K562 (cell line): Measurements from ENCODE around the gene SPIB. TPM values are rescaled to one million over a fixed set of nuclear protein-coding genes. Genes with fewer than 3 reads are reported as not detected.

Experiments
- ATAC-seq: fragments of 200-7000 bp; cut with Tn5 transposase; 3 replicates; pipeline ENCODE4 v1.9.1; 2020; ENCODE audit warnings: moderate library complexity
- BruUV-seq: library from RNA; stranded (reverse); fragments of 400-500 nt; replicated peaks from 2 replicates; lab custom pipeline; 2021; lab: Mats Ljungman, UMichigan
- CTCF ChIA-PET: fragments of 300-600 bp; formaldehyde crosslinking; extraction: SDS; loops from one replicate; lab custom pipeline; 2021; ENCODE audit warnings: low intra/inter-chr PET ratio; lab: Yijun Ruan, JAX
- POLR2A ChIA-PET: fragments of 300-600, 350-650 bp; sonication (Branson Sonifier 250); formaldehyde crosslinking; extraction: SDS; loops from one replicate; lab custom pipeline; 2021; ENCODE audit warnings: antibody characterized with exemption, inconsistent platforms; lab: Yijun Ruan, JAX
- DNase-seq, 4 experiments: peaks; one replicate each; pipeline versions ENCODE4 v3.0.0 to v3.0.0-alpha.2; 2011 to 2018; ENCODE audit warnings: low spot score in 3 of 4, mixed read lengths in 3 of 4; ENCODE audit errors: extremely low read depth in 1 of 4
- FAIRE-seq: peaks from 2 replicates; lab custom pipeline; 2011; peaks lifted over from hg19 to GRCh38; lab: Jason Lieb, UNC
- H2AFZ ChIP-seq: 2 replicates; pipeline ENCODE4 v1.6.0; 2011; ENCODE audit warnings: low read depth, low read length, control low read depth, inconsistent platforms
- H3K27ac ChIP-seq: fragments of 200-600 bp; 3 replicates; pipeline ENCODE4 v1.8.0; 2011; ENCODE audit warnings: low read depth, mild to moderate bottlenecking, control low read depth, inconsistent platforms, low read length, moderate library complexity, mixed read lengths; ENCODE audit errors: extremely low read depth
- H3K27me3 ChIP-seq, 2 experiments: fragments of 300-600 bp in 1 of 2; 2 replicates in 1 of 2; 3 replicates in 1 of 2; pipeline versions ENCODE4 v1.6.0 to v1.8.0; 2011; ENCODE audit warnings: inconsistent platforms in 2 of 2, low read length in 2 of 2, mild to moderate bottlenecking in 1 of 2, mixed read lengths in 1 of 2, moderate library complexity in 1 of 2; ENCODE audit not compliant: control insufficient read depth in 2 of 2, insufficient read depth in 2 of 2
- H3K36me3 ChIP-seq: fragments of 300-600 bp; 3 replicates; pipeline ENCODE4 v1.8.0; 2011; ENCODE audit warnings: mild to moderate bottlenecking, low read length, inconsistent platforms; ENCODE audit not compliant: control insufficient read depth, insufficient read depth
- H3K4me1 ChIP-seq, 2 experiments: fragments of 200-600 bp in 1 of 2; replicated peaks in 1 of 2; 2 replicates in 1 of 2; 3 replicates in 1 of 2; pipeline versions ENCODE4 v1.5.1 to v1.8.0; 2011; ENCODE audit warnings: inconsistent platforms in 2 of 2, low read length in 2 of 2, mild to moderate bottlenecking in 1 of 2, mixed read lengths in 1 of 2, moderate library complexity in 1 of 2; ENCODE audit not compliant: control insufficient read depth in 2 of 2, insufficient read depth in 2 of 2
- H3K4me2 ChIP-seq: 2 replicates; pipeline ENCODE4 v1.6.1; 2011; ENCODE audit warnings: low read length, control low read depth, inconsistent platforms, mixed read lengths; ENCODE audit not compliant: insufficient read depth
- H3K4me3 ChIP-seq: fragments of 200-600 bp; sonication (generic), shearing (Covaris generic); 2 replicates; pipeline ENCODE4 v1.5.1; 2016; ENCODE audit warnings: control low read depth, inconsistent platforms
- H3K79me2 ChIP-seq: fragments of 200-600 bp; 3 replicates; pipeline ENCODE4 v1.8.0; 2011; ENCODE audit warnings: low read length, inconsistent platforms; ENCODE audit not compliant: control insufficient read depth, insufficient read depth
- H3K9ac ChIP-seq, 2 experiments: 2 replicates each; pipeline versions ENCODE4 v1.6.0 to v1.6.1; 2011; ENCODE audit warnings: low read depth in 2 of 2, low read length in 2 of 2, control low read depth in 1 of 2, inconsistent platforms in 1 of 2, mild to moderate bottlenecking in 1 of 2, mixed read lengths in 1 of 2; ENCODE audit not compliant: insufficient read depth in 1 of 2
- H3K9me1 ChIP-seq: one replicate; pipeline ENCODE4 v1.6.0; 2011; ENCODE audit warnings: inconsistent platforms, mild to moderate bottlenecking, low read length, moderate library complexity; ENCODE audit not compliant: control insufficient read depth, insufficient read depth
- H3K9me3 ChIP-seq: replicated peaks from 2 replicates; pipeline ENCODE4 v1.5.1; 2011; ENCODE audit warnings: low read depth, low read length, inconsistent platforms; ENCODE audit not compliant: control insufficient read depth, insufficient read depth
- H4K20me1 ChIP-seq: replicated peaks from 2 replicates; pipeline ENCODE4 v1.6.1; 2011; ENCODE audit warnings: low read length, inconsistent platforms, mixed read lengths; ENCODE audit not compliant: control insufficient read depth, insufficient read depth
- GATA2 ChIP-seq: sonication (generic); formaldehyde crosslinking; IDR thresholded peaks from 2 replicates; pipeline ENCODE4 v1.4.0; 2020; ENCODE audit warnings: mild to moderate bottlenecking, missing genetic modification reagents
- HES1 ChIP-seq: fragments of 450-650 bp; IDR thresholded peaks from 2 replicates; pipeline ENCODE4 v1.6.1; 2016; ENCODE audit warnings: low read depth, mild to moderate bottlenecking, moderate library complexity
- KDM4B ChIP-seq, 2 experiments: fragments of 450-650 bp in 1 of 2; sonication (generic) in 1 of 2; IDR thresholded peaks; 2 replicates each; pipeline ENCODE4 v1.6.1; 2016 to 2017; ENCODE audit warnings: borderline replicate concordance in 2 of 2, antibody characterized with exemption in 1 of 2, low read depth in 1 of 2, mild to moderate bottlenecking in 1 of 2
- RFX1 ChIP-seq: fragments of 450-650 bp; IDR thresholded peaks from 2 replicates; pipeline ENCODE4 v1.6.1; 2016; ENCODE audit warnings: mild to moderate bottlenecking, moderate library complexity
- ZNF324 ChIP-seq: fragments of 250-450 bp; sonication (Bioruptor Pico); IDR thresholded peaks from 2 replicates; pipeline ENCODE4 v1.4.0; 2020; ENCODE audit warnings: mild to moderate bottlenecking
- WGBS: fragments of 100-300 bp; shearing (Covaris generic); methylation state at CpG from one replicate; pipeline ENCODE4 v1.1.6; 2016; ENCODE audit warnings: low coverage, mixed read lengths; ENCODE audit not compliant: insufficient coverage; ENCODE audit errors: missing lambda C conversion rate; 5-methylcytosine and 5-hydroxymethylcytosine counted together
- in situ Hi-C: fragments of 300-500 bp; cut with MboI; formaldehyde crosslinking; loops from 4 replicates; pipeline ENCODE4 v1.15.0; 2018; ENCODE audit warnings: inconsistent platforms, mixed read lengths
- intact Hi-C: fragments of 100-400 bp; cut with micrococcal nuclease; formaldehyde crosslinking; loops from 2 replicates; pipeline ENCODE4 v1.14.2; 2022
- polyA plus RNA-seq, 8 experiments: library from polyadenylated mRNA; depleted of rRNA in 4 of 8; stranded (reverse) in 5 of 8; unstranded in 3 of 8; fragments of >200 nt; fragmentation: Nextera tagmentation in 2 of 8; fragmentation: Illumina TruSeq in 1 of 8; extraction: Ambion mirVana in 2 of 8; extraction: Trizol in 1 of 8; gene quantifications; 2 replicates each; pipeline versions ENCODE4 v1.2.1 to v1.2.3, GENCODE V29; 2011 to 2014; ENCODE audit warnings: inconsistent platforms in 1 of 8, missing spikeins in 1 of 8
- total RNA-seq, 7 experiments: library from RNA; depleted of rRNA in 6 of 7; stranded (reverse); fragments of >200 nt in 6 of 7; fragmentation: Illumina TruSeq in 2 of 7; extraction: Trizol in 2 of 7; gene quantifications; 2 replicates each; pipeline versions ENCODE4 v1.2.1 to v1.2.3, GENCODE V29; 2011 to 2021; ENCODE audit warnings: low replicate concordance in 1 of 7
- TF ChIP-seq, protein P1 (sequence below), 2 experiments: fragments of 450-650 bp; formaldehyde crosslinking in 1 of 2; IDR thresholded peaks; 2 replicates each; pipeline versions ENCODE4 v1.4.0 to v1.6.1; 2014 to 2020; ENCODE audit warnings: mild to moderate bottlenecking in 2 of 2, borderline replicate concordance in 1 of 2, low read depth in 1 of 2
- TF ChIP-seq, protein P2 (sequence below): fragments of 250-450 bp; sonication (Bioruptor Pico); IDR thresholded peaks from 2 replicates; pipeline ENCODE4 v1.5.1; 2021; ENCODE audit warnings: mild to moderate bottlenecking
- TF ChIP-seq, protein P3 (sequence below): fragments of 250-450 bp; sonication (Bioruptor Pico); IDR thresholded peaks from 2 replicates; pipeline ENCODE4 v1.5.0; 2021; ENCODE audit warnings: mild to moderate bottlenecking, moderate library complexity

The SPIB gene
- total and polyA plus RNA-seq, 9 of the 15 experiments (the other 6 are each of a cell fraction or from before 2014, with no cell fraction given): 0.06 to 1.0 (median 0.43) TPM; not detected in 1

DNA sequence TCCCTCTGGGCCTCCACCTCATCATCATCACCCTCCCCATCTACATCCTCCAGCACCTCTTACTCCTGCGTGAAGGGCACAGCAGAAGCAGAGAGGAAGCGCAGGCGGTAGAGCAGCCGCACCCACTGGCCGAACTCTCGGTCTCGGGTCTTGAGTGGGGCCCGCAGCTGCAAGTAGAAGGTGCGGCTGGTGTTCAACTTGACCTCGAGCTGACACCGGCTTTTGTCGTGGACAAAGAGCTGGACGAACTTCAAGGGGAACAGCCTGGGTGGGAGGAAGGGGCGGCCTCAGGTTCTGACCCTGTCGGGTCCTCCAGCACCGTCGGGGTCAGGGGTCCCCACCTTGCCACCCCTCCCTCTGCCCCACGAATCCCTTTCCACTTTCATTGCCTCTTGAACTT is 48.8 kb downstream of the SPIB start:
- no peaks in the 10 kb centered on the region; the same call in 1 of the 2 replicates for H3K9me3 ChIP-seq
- 59% methylated on average over 13 of the region's 18 CpGs for WGBS
- no TSS peak for BruUV-seq
- H3K4me3 ChIP-seq: no peak overlapping the region
- H3K27ac ChIP-seq: no peak overlapping the region
- H3K9ac ChIP-seq: peak overlapping the region in 1 of 2 experiments; percentile 10; a peak in 1 of 4 replicates
- H3K27me3 ChIP-seq: peaks cover 0 to 18% of the 10 kb centered on the region in 2 experiments; a peak in 3 of 5 replicates
- no peaks in the 10 kb centered on the region for H4K20me1 ChIP-seq
- no peak for ATAC-seq
- H3K9me1 ChIP-seq: no peaks in the 10 kb centered on the region
- no peak overlapping the region for H2AFZ ChIP-seq
- no peak for DNase-seq
- no peaks in the 10 kb centered on the region for H3K36me3 ChIP-seq
- H3K4me2 ChIP-seq: no peak overlapping the region
- no peak for FAIRE-seq
- peaks cover 8 to 34% of the 10 kb centered on the region in 2 experiments; a peak in 4 of 5 replicates for H3K4me1 ChIP-seq
- no peaks in the 10 kb centered on the region for H3K79me2 ChIP-seq
- POLR2A ChIA-PET: no interaction called here
- intact Hi-C loops: no loop called here
- in situ Hi-C loops: no loop called here
- CTCF ChIA-PET: no interaction called here
- no peak for TF ChIP-seq RFX1
- TF ChIP-seq, protein P1, sequence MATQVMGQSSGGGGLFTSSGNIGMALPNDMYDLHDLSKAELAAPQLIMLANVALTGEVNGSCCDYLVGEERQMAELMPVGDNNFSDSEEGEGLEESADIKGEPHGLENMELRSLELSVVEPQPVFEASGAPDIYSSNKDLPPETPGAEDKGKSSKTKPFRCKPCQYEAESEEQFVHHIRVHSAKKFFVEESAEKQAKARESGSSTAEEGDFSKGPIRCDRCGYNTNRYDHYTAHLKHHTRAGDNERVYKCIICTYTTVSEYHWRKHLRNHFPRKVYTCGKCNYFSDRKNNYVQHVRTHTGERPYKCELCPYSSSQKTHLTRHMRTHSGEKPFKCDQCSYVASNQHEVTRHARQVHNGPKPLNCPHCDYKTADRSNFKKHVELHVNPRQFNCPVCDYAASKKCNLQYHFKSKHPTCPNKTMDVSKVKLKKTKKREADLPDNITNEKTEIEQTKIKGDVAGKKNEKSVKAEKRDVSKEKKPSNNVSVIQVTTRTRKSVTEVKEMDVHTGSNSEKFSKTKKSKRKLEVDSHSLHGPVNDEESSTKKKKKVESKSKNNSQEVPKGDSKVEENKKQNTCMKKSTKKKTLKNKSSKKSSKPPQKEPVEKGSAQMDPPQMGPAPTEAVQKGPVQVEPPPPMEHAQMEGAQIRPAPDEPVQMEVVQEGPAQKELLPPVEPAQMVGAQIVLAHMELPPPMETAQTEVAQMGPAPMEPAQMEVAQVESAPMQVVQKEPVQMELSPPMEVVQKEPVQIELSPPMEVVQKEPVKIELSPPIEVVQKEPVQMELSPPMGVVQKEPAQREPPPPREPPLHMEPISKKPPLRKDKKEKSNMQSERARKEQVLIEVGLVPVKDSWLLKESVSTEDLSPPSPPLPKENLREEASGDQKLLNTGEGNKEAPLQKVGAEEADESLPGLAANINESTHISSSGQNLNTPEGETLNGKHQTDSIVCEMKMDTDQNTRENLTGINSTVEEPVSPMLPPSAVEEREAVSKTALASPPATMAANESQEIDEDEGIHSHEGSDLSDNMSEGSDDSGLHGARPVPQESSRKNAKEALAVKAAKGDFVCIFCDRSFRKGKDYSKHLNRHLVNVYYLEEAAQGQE (IDR thresholded peaks at IDR 0.05; ENCODE audit: borderline replicate concordance): no peak
- TF ChIP-seq, protein P1 (CRISPR knock-in tag; IDR thresholded peaks at IDR 0.05; ENCODE audit: low read depth): no peak
- TF ChIP-seq, protein P2, sequence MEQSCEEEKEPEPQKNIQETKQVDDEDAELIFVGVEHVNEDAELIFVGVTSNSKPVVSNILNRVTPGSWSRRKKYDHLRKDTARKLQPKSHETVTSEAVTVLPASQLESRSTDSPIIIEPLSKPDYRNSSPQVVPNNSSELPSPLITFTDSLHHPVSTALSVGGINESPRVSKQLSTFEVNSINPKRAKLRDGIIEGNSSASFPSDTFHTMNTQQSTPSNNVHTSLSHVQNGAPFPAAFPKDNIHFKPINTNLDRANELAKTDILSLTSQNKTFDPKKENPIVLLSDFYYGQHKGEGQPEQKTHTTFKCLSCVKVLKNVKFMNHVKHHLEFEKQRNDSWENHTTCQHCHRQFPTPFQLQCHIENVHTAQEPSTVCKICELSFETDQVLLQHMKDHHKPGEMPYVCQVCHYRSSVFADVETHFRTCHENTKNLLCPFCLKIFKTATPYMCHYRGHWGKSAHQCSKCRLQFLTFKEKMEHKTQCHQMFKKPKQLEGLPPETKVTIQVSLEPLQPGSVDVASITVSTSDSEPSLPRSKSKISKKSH (CRISPR knock-in tag): no peak
- TF ChIP-seq, protein P3, sequence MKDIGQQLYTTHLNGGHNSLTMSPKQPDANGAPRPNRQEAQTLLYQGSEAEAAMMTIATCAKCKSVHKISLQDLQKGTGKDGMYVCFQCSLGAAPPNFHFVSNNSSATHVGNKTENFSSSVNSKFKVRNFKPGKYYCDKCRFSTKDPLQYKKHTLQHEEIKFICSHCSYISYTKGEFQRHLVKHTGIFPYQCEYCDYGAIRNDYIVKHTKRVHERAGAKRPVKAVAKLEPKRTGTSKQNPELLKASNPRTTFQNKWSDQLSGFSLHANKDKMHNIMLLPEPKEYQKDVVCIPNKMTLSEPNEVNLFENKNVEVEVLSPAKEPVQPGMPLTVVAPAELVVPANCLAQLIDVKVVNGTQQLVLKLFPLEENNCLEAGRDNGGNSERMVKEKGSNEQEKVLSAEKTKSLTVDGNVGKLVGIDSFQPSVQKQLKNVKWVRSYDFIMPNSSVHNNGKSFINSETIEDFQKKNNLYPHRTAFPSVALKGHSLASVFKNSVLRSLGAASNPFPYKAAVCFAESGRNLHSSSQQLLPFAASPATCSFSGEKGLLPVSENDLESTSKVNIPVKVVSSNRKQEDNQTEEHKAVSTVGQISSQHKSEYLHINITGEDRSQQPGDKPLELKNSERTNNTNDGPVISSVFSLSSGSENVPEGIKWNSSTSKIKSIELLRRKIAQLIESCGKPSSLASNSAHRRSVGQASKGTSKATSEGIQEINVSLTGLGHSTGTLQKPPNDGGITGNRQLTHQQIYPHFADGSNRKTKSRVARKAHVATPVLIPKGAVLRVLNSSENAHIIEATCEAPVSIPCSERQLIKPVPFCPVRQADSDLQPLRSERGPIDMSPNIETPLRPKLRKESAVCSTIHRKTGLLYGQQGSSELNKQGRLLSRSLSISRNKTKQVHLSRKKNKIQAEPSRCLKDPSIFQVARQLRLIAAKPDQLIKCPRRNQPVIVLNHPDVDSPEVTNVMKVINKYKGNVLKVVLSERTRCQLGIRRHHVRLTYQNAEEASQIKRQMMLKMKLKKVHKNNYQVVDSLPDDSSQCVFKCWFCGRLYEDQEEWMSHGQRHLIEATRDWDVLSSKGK (CRISPR knock-in tag): no peak
- TF ChIP-seq HES1: no peak
- no peak for TF ChIP-seq ZNF324 (CRISPR knock-in tag)
- no peak for TF ChIP-seq KDM4B (IDR thresholded peaks at IDR 0.05; ENCODE audit: borderline replicate concordance in 2 of 2, low read depth in 1 of 2)
- no peak for TF ChIP-seq GATA2 (CRISPR knock-in tag)
